ENCODE measurements around the gene MCOLN3.
"Not testable (repeated sequence)": the region's sequence is repeated elsewhere in the genome, so short reads cannot be mapped to it uniquely, and the experiment has no call there.

MCOLN3 gene

DNA sequence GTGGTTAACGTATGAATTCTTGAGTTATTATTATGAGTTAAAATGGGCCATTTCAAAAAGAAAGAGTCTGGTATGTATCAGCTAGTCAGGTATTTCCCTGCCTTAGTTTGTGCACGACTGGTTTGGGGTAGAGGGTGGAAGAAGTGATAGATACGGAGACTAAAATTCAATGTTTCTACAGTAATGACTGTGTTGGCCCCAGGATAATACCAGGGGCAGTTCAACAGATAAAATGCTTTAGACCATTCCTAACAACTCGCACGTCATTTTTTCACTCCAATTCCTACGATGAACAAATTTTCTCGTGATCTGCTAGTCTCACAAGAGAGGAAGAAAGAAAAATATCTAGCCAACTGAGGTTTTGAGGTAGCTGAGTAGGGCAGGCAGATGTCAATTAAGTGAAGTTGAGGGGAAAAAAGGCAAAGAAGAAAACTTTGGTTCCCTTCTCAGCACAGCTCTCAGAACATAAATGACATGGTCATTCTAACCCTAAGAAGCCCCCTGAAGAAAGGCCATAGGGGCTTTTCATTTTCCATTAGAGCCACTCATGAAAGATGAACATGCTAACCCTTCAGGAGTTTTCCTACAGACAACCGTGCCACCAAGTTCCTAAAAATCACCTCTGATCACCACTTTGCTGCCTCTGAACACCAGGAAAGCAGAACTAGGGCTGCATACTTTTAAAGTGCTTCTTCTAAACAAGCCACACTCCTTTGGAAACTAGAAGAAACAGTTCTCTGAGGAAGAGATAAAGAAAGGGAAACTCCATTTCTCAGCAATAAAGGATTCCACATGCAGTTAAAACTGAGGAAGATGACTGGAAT lies 57.0 kb downstream of the MCOLN3 start:
- no peak for DNase-seq (ENCODE audit: low read depth in 2 of 2)

DNA sequence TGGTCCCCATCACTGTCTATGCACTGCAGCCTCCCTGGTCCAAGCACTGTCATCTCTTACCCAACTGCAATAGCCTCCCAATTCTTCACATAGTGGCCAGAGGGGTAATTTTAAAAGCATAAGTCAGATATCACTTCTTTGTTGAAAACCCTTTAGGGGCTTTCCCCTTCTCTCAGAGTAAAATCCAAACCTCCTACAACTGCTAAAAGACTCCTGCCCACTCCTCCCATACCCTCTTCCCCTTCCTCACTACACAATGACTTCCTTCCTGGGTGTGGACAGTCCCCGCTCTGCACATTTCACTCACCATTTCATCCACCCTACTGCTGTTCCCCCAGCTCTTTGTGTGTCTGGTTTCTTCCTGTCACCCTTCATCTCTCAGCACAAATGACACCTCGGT lies 59.7 kb downstream of the MCOLN3 start:
- DNase-seq (ENCODE audit: low read depth in 2 of 2), result no peak

DNA sequence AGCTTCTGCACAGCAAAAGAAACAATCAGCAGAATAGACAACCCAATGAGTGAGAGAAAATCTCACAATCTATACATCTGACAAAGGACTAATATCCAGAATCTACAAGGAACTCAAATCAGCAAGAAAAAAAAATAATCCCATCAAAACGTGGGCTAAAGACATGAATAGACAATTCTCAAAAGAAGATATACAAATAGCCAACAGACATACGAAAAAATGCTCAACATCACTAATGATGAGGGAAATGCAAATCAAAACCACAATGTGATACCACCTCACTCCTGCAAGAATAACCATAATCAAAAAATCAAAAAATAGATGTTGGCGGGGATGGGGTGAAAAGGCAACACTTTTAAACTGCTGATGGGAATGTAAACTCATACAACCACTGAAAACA lies 61.7 kb downstream of the MCOLN3 start:
- not testable (repeated sequence) for DNase-seq (ENCODE audit: low read depth in 2 of 2)

DNA sequence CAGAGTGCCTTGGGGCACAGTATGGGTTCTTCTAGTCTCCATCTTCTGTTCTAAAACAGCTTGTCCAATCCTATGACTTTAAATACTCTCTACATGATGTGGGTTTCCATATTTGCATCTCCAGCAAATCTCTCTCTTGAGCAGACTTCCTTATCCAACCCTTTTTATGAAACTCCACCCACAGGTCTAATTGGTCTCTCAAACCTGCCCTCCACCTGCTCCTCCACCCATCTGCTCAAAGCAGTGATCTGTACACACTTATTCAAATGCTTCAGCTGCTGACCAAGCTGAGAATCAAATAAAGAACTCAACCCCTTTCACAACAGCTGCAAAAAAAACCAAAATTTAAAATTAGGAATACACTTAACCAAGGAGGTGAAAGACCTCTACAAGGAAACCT lies 62.9 kb downstream of the MCOLN3 start:
- no peak for DNase-seq (ENCODE audit: low read depth in 2 of 2)

DNA sequence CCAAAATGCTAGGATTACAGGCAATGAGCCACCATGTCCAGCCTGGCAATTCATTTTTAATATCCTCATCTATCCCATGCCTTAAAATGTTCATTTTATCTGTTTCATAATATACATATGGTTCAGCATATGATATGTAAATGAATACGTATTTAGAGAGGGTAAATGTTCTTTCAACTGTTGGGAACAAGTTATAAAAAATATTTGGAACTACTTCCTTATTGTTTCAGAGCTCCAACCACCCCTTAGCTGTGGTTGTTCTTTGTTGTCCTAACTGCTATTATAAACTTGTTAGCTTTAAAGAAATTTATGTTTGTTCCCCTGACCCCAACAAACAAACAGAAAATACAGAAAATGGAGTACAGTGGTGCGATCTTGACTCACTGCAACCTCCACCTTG lies 65.9 kb downstream of the MCOLN3 start:
- no peak for DNase-seq (ENCODE audit: low read depth in 2 of 2)

DNA sequence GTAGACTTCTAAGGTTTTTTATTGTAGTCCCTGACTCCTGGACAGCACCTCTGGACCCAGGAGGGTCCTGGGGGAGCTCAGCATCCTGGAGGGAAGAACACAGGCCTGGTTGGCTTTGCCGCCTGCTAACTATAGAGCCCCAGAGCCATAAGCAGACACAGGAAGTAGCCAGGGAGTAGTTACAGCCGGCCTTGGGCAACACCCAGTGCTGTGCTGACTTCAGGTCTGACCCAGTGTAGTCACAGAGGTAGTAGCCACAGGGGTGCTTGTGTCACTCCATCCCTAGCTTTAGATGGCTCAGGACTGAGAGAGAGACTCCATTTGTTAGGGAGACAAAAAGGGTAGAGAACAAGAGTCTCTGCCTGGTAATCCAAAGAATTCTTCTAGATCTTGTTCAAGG lies 73.3 kb downstream of the MCOLN3 start:
- no peak for DNase-seq (ENCODE audit: low read depth in 2 of 2)

DNA sequence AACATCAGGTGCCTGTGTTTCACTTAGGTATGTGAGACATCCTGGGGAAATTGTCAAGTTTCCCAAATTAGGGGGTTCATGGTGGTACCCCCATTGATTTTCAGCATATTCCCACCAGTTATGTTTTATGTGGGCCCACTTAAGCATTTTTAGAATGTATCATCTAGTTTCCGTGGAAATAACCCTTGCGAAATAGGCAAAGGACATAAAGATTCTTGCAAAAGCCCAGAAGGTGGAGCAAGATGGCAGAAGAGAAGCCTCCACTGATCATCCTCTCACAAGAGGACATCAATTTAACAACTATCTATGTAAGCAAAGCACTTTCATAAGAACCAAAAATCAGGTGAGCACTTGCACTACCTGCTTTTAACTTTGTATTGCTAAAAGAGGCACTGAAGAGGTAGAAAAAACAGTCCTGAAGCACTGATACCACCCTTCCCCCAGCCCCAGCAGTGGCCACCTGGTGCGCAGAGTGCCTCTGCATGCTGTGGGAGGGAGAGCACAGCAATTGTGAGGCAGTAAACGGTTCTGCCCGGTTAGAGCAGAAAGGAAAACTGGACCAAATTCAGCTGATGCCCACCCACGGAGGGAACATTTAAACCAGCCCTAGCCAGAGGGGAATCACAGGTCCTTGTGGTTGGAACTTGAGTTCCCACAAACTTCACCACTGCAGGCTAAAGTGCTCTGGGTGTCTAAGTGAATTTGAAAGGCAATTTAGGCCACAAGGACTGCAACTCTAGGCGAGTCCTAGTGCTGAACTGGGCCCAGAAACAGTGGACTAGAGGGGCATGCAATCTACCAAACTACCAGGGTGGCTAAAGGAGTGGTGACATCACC lies 74.6 kb downstream of the MCOLN3 start:
- no peak for DNase-seq (ENCODE audit: low read depth in 2 of 2)

DNA sequence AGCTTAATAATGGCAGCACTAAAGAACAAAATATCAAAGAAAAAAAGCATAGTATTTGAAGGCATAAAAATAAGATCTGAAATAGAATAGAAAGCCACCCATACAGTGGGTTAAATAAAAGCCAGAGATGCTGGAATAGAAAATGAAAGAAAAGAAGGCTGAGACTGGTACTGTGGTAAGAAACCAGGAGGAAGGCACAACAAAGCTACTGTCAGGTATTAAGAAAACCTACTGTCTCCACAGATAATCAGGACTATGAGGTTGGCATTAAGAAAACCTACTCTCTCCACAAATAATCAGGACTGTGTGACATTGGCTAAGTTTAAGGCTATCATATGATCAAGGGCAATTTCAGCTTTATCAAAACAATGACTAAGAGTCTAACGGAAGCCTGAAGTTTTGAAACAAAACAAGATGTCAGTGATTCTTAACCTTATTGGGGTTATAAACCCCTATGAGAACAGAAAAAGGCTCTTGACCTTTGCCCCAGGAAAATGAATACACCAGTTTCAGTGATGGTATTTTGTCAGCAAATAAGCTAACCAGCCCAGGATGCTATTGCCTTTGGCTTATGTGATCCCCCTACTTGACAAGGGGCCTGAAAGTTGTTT lies 75.8 kb downstream of the MCOLN3 start:
- DNase-seq (ENCODE audit: low read depth in 2 of 2), result no peak

DNA sequence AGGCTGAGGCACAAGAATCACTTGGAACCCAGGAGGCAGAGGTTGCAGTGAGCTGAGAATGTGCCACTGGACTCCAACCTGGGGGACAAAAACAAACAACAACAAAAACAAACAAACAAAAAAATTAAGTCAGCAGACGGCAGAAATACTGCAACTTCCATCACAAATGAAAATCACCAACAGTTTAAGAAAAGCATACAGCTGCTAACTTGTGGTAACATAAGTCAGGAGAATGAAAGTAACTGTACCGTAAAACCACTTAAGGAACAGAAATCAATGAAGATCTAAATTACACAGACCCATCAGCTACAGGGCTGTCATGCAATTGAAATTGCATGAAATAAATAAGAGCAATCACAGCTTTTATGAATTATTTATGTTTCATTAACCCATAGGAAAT lies 76.3 kb downstream of the MCOLN3 start:
- DNase-seq (ENCODE audit: low read depth in 2 of 2), result no peak

DNA sequence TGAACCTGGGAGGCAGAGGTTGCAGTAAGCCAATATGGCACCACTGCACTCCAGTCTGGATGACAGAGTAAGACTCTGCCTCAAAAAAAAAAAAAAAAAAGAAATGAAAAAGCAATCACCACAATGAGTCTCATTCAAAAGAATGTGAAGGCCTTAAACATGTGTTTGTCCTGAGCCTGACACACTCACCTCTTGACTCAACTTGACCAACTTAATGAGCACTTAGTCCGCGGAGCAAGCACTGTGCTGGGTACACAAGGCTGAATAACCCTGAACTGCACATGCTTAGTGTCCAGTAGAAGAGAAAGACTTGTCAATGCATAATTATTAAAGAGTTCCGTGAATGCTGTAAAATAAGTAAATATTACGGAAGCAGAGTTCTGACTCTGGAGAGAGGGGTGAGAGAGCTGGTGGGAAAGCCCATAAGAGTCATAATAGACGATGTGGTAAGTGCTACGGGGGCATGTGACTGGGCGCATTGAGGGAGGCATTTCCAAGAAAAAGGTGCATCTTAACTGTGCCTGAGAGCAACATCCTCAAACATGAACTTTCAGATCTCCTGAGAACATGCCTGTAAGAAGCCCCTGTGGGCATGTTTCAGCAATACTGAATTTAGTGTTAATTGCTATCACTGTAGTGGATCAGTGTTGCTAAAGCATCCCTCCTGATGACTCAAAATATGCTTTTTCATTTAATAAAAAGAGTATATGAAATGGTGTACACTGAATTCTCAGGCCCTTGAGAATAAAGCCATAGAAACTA lies 78.6 kb downstream of the MCOLN3 start:
- peak in 1 of 2 donors; percentile 33 for DNase-seq (ENCODE audit: low read depth in 2 of 2)

DNA sequence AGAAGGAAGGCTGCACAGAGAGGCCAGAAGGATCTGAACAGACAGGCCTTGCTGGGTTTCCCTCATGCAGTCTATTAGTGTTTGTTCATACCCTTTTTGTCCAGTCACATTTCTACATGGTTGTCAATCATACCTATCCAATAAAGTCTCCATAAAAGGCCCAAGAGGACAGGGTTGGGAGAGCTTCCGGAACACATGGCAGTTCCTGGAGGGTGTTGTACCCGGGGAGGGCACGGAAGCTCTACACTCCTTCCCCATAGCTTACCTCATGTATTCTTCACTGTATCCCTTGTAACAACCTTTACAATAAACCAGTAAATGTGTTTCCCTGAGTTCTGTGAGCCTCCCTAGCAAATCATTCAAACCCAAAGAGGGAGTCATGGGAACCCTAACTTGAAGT lies 79.4 kb downstream of the MCOLN3 start:
- DNase-seq (ENCODE audit: low read depth in 2 of 2), result no peak

DNA sequence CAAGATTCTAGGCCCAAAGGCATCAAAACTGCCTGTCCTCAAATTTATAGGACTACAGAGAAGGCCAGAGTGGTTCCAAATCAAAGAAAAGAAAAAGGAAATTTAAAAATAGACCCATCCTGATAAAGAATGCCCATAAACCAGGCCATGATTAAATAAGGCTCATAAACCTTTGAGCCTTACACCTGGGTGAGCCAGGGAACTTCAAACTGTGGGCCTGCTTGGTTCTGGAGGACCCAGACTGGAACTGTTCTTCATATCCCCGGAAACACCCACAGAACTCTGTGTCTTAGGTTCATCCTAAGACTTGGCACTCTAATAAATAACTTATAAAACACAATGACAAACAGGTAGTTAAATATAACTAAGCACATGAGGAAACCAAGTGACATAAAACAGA lies 80.2 kb downstream of the MCOLN3 start:
- DNase-seq (ENCODE audit: low read depth in 2 of 2), result no peak
